ENCODE measurements around the gene FOSL1.
A peak's percentile ranks its signal among the peaks of the same experiment; 100 is the strongest.

FOSL1 gene

DNA sequence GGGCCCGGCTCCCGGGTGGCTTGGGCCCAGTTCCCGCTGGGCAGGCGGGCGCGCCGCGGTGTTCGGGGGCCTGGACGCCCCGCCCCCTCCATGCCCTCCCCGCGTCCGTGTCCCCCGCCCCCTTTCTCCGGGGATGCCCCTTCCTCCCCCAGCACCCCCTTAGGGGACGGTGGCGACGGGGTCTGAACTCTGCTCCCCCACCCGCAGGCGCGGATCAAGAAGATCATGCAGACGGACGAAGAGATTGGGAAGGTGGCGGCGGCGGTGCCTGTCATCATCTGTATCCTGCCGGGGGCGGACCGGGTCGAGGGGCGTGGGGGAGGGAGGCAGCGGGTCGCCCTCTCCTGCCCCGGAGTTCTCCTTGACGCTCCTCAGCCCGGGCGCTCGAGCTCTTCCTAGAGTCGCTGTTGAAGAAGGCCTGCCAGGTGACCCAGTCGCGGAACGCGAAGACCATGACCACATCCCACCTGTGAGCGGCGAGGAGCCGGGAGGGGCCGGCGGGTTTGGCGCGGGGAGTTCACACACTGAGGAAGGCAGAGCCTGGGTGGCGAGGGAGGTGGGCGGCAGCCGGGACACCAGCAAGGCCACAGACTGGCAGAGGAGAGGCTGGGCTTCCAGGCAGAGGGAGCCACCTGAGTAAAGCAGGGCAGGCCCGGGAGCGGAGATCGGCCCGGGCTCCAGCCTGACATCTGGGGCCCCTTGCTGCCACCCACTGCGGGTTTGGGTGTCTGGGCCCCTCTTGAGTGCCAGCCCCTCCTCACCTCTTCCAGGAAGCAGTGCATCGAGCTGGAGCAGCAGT lies 19.6 kb upstream of the FOSL1 start:
- DNase-seq (ENCODE audit: low spot score) = no peak

DNA sequence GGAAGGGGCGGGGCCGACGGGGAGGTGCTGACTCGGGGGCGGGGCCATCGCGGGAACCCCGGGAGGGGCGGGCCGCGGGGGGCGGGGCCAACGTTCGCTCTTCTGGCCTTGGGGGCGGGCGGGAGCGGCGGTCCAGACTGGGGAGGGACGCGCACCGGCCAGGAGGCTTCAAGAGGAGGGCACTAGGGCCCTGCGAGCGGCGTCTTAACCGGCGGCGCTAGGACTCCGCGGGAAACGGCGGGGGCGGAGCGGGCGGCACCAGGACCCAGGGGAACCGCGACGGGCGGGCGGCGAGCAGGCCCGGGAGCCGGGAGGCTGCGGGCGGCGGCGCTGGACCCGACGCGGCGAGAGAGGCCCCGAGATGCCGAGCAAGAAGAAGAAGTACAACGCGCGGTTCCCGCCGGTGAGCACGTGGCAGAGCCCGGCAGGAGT lies 19.0 kb upstream of the FOSL1 start, which contains the start of gene DRAP1:
DRAP1 (plus strand) TSS at position 286 of the 432 bp plus-strand sequence; CDS start at position 362, 76 bp downstream.
- peak; percentile 96 for DNase-seq (ENCODE audit: low spot score)

DNA sequence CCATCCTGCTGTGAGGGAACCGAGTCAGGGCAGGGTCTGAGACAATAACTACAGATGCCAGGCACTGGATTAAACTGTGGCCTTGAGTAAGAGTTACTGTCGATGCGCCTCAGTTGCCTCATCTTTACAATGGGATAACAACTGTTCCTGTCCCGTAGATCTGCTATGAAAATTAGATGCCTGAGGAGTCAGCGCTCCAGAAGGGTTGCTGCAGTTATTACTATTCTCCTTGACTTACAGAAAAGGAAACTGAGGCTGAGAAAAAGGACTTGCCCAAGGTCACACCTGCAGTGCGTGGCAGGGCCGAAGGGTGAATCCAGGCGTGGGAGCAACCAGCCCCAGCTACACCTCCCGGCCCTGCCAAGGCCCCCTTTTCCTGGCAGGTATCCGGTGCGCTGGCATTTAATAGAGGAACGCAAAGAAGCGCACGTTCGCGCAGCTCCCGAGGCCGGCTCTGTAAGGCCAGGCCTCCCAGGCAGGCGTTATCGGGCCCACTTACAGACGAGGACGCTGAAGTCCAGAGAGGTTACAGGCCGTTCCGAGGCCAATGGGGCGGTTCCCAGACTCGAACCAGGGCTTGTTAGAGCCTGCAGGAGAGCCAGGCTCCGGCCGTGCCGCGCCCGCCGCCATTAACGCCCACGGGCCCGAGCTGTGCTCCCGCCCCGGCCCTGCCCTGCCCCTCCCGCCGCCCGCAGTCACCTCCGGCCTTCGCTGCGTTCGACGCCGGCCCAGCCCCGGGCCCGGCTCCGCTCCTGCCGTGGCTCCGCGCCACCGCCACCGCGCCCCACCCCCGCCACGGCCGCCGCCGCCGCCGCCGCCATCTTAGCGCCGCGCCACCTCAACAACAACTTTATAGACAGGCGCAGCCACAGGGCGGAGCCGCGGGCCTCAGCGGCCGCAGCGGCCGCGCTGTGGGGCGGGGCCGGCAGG lies 18.3 kb upstream of the FOSL1 start, which contains the start of gene C11orf68:
C11orf68 (minus strand) TSS at position 852 of the 930 bp plus-strand sequence; CDS start at position 821, 31 bp downstream.
- peak; percentile 45 for DNase-seq (ENCODE audit: low spot score)

DNA sequence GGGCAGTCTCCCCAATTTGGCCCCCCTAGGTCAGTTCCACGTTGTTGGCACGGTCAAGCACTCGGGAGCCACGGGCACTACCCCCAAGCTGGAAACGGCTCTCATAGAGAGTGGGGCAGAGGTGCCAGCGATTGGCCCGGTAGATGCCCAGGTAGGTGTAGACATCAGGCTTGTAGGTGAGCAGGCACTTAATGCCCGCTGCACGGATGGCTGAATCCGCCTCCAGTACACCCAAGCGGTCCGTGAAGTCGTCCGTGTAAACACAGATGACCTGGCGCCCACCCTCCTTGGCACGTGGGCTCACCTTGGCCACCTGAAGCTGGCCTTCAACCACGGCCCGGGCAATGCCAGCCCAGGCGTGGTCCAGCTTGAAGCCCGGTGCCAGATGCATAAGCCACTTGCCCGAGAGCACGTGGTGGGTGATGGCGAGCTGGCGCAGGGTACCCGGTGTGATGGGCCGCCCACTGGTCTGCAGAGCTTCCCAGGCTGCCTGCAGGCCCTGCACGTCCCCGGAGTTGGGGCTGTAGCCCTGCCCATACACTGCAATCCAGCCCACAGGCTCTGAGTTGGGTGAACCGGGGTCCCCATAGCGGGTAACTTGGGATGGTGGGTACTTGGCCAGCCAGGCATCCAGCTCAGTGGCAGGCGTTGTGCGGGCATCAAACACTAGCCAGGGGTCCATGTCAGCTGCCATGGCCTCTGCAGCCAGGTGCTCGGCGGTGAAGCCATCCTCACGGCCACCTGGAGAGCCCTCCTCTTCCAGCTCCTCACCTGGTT lies 17.4 kb upstream of the FOSL1 start:
- no peak for DNase-seq (ENCODE audit: low spot score)

DNA sequence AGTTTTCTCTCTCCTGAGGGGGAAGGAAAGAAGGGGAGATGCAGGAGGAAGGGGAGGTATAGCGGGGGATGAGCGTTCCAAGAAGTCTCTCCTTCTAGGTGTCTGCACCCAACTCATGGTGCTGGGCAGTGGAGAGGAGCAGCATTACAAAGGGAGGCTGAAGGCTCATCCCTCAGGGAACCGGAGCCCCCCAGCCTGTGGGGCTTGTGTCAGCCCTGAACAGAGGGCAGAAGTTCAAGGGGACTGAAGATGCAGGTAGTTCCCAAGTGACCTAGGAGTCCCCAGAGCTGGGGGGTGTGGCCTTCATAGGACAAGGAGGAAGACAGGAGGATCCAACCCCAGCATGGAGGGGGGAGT lies 16.9 kb upstream of the FOSL1 start:
- DNase-seq (ENCODE audit: low spot score) = no peak

DNA sequence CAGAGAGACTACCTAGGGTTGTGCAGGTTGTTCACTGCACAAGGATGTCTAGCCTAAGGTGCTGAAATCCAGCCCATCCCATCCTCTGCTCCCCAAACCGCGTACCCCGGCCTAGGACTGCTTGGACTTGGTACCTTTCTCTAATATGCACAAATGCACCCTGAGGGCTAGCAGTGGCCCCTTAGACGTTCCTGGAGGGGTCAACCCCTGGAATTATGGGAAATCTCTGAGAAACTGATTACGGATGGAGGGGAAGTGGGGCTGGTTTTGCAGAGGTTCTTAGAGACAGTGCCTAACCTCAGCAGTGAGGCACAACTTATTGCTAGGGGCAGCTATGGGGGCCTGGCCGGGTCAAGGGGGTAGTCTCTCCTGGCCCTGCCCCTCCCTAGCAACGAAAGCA lies 16.2 kb upstream of the FOSL1 start:
- DNase-seq (ENCODE audit: low spot score) = no peak

DNA sequence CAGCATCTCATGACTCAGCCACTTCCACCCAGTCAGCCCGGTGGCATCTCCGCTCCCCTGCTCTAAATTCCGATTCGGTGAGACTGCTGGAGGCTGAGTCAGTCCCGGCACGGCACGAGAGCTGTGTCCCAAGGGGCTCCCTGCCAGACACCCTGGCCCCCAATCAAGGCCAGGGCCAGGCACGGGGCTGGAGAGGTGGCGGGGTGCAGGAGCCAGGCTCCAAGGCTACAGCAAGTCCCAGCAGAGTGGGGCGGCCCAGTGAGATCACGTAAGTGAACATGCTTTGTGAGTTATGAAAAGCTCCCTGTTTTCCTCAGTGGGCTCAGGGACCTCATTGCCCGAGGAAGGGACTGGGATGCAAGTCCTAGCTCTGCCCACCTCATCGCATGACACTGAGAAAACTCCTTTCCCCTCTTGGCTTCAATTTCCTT lies 15.6 kb upstream of the FOSL1 start:
- no peak for DNase-seq (ENCODE audit: low spot score)

DNA sequence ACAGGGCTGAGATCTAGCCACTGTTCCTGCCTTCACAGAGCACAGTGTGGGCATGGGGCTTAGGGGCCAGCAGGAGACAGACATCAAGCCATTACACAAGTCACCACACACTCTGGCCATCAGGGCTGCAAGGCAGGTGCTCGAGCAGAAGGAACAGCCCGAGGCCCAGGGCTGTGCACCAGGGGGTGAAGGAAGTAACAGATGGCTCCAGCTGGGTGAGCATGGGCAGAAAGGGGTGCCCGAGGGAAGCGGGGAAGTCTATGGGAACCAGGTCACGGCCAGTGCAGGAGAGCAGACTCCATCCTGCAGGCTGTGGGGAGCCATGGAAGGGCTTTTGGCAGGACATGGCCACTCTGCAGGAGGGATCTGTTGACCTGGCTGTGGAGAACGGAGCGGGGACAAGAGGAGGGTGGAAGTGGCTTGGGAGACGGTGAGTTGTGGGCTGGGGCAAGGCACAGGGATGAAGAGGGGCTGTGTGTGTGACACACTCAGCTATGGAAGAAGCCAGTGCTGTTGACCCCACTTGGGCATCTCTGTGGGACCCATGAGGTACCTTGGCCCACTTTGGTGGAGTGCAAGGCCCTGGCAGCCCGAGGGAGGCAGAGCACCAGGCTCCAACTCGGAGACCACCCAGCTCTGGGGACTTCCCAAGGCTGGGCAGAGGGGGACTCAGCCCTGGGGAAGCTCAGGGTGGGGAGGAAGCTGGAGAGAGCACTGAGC lies 15.1 kb upstream of the FOSL1 start:
- DNase-seq (ENCODE audit: low spot score) = no peak

DNA sequence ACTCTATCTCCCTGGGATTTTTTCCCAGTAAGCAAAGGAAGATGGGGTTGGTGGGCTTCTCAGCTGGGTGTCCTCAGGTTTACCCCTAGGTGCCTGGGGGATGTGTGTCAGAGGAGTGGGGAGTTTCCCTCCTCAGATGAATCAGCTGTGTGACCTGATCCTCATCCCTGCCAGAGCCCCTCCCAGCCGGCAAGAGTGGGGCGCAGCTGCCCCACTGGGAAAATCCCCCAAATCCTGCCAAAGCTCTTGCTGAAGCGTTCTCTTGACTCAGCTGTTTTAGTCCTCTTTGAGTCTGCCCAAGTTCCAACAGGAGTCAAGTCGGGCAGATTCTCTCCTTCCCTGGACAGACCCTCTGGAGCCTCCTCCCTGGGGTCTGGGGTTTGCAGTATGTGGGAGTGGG lies 12.7 kb upstream of the FOSL1 start:
- DNase-seq (ENCODE audit: low spot score) = no peak

DNA sequence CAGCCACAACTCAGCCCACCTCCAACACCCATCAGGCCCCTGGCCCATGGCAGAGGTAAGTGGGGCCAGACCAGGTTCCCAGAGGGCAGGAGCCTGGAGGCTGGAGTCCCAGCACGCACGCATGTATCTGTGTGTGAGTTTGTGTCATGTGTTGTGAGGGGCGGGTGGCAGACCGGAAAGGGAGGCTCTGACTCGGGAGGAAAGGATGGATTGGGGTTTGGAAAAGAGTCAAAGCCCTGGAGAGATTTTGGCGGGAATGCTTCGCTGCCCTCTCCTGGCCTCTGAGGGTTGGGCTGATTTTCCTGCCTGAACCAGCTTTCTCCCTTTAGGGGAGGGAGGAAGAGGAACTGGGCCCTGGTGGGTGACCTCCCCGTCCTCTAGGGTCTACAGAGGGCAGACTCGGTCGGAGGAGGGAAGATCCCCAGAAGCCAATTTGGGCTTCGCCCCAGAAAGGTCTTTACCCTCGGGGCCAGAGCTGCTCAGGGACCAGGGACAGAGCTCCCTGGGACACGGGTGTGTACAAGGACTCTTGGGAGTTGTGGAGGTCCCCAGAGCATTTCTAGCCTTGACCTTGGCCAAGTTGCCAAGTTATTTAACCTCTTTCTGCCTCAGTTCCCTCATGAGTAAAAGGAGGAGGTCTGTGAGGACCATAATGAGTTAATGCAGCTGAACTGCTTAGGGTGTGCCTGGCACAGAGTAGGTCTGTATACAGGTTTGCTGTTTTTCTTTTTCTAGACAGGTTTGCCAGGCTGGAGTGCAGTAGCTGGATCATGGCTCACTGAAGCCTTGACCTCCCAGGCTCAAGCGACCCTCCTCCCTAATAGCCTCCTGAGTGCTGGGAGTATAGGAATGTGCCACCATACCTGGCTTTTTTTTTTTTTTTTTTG lies 11.7 kb upstream of the FOSL1 start:
- no peak for DNase-seq (ENCODE audit: low spot score)

DNA sequence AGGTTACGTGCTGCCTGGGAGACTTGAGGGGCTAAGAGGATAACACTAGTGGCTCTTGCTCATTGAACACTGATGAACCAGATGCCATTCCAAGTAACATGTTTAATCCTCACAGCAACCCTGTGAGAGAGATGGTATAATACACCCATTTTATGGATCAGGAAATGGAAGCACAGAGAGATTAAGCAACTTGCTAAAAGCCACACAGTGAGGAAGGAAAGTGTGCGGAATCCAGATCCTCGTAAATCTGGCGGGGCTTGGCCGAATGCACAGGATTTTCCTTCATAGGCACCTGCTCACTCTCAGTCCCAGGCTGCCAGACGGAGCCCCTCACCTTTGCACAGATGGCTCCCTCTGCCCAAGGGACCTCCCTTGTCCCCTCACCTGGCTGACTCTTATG lies 7.7 kb upstream of the FOSL1 start:
- no peak for DNase-seq (ENCODE audit: low spot score)

DNA sequence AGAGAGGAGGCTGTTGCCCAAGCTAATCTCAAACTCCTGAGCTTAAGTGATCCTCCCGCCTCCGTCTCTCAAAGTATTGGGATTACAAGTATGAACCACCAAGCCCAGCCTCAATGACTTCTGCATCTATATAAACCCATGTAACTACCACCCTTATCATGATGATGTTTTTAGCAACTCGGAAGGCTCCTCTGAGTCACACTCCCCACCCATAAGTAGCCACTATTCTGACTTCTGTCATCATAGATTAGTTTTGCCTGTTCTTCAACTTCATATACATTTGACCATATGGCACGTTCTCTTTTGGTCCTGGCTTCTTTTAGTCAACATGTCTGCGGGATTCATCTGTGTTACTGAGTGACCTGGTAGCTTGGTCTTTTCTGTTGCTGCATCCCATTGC lies 6.4 kb upstream of the FOSL1 start:
- no peak for DNase-seq (ENCODE audit: low spot score)

DNA sequence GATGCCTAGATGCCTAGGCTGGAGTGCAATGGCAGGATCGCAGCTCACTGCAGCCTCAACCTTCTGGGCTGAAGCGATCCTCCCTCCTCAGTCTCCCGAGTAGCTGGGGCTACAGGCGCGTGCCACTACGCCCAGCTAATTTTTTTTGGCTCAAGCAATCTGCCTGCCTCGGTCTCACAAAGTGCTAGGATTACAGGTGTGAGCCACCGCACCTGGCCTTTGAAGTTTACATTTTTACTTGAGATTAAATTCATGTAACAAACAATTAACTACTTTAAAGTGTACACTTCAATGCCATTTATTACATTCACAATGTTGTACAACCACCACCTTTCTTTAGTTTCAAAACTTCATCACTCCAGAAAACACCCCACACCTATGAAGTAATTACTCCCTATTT lies 3.5 kb upstream of the FOSL1 start:
- no peak for DNase-seq (ENCODE audit: low spot score)

DNA sequence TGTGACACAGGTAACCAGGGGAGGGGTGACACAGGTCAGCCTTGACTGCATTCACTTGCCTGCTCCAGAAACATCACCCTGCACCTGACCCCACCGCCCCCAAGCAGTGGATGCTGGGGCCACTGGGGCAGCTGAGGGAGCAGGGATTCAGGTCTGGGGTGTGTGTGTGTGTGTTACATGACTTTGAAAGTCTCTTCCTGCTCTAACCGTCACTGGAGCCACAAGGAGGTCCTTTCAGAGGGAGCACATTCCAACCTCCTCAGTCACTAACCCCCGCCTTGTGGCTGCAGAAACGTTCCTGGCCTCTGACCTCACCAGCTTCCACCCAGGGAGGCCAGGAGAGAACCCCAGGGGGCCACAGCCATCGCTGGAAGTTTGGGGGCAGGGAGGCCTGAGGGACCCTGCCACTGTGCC lies 2.9 kb upstream of the FOSL1 start:
- no peak for DNase-seq (ENCODE audit: low spot score)

DNA sequence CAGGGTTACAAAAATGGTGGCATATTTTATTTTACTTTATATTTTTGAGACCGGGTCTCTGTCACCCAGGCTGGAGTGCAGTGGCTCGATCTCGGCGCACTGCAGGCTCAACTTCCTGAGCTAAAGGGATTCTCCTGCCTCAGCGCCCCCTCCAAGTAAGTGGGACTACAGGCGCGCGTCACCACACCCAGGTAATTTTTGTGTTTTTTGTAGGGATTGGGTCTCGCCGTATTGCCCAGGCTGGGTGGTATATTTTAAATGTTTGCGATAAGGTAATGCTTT lies 652 bp upstream of the FOSL1 start:
- DNase-seq (ENCODE audit: low spot score) = no peak

DNA sequence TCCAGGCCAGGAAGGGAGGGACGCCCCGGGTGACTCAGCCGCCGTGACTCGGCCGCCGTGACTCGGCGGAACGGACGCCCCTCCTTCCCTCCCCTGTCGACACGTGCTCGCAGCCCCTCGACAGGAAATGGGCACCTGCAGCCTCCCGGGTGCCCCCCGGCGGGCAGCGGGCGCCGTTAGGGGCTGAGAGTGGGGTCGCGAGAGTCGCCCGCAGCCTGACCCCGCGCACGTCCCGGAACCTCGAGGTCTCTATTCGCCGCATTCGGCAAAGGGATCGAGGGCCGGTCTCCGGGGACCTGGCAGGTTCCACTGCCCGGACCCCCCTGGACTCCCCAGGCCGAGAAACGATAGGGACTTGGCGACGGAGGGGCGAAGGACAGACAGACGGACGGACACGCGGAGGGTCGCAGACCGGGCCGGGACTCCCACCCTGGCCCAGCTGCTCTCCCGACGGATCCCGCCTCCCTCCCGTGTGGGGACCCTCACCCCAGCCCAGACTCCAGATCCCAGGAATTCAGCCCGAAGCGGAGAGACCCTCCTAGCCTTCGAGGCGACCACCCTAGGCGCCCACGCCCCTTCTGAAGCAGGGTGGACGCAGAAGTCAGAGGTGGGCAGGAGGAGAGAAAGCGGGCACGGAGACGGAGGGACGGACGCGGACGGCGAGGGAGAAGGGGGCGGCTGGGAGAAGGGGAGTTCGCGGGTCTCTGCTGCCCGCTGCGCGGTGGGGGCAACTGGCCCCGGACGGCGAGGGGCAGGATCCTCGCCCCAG lies 648 bp downstream of the FOSL1 start:
- DNase-seq (ENCODE audit: low spot score) = no peak

DNA sequence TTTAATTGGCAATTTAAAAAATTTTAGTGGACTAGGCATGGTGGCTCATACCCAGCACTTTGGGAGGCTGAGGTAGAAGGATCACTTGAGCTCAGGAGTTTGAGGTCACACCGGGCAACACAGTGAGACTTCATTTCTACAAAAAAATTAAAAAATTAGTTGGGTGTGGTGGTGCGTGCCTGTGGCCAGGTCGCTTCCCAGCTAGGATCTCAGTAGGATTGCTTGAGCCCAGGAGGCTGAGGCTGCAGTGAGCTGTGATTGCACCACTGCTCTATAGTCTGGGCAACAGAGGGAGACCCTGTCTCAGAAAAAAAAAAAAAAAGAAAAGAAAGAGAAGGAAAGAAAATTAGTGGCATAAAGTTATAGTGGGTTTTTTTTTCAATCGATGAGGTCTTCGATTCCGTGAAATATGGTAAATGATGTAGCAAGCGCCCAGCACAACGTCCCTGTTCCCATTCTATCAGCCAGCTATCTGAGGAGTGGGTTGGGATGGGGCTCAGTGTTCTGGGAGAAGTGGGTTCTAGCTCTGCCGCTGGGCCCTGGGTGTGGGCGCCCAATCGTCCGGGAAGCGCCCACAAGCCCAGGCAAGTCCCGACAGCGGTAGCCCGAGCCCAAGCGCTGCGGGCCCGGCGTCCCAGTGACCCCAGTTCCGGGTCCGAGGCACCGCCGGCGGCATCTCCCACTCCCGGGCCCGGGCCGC lies 1.4 kb downstream of the FOSL1 start:
- DNase-seq (ENCODE audit: low spot score) = no peak

DNA sequence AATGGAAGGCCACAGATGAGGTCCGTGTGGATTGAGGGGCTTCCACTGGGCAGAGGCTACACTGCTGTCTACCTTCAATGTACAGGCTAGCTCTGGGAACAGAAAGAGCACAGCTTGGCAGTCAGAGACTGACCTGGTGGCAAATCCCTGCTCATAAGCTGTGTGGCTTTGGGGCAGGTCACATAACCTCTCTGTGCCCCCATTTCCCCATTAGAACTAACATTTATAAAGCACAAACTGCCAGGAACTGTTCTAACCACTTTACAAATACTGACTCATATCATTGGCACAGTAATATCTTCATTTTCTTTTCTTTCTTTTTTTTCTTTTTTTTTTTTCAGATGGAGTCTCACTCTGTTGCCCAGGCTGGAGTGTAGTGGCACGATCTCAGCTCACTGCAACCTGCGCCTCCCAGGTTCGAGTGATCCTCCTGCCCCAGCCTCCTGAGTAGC lies 3.1 kb downstream of the FOSL1 start:
- DNase-seq (ENCODE audit: low spot score) = no peak

Data from NAMALWA (cell line).